HG02973 (cell line): Measurements from ENCODE around the gene SHISA4.
"Not testable (repeated sequence)": the region's sequence is repeated elsewhere in the genome, so short reads cannot be mapped to it uniquely, and the experiment has no call there.

ENCODE experiments used
- ATAC-seq: cut with Tn5 transposase; IDR thresholded peaks from one replicate; pipeline ENCODE4 v1.9.1; 2021; ENCODE audit warnings: moderate library complexity; ENCODE audit not compliant: unreplicated experiment

SHISA4 gene

GRCh38 chr1:201898240-201898894 is 9.7 kb downstream of the SHISA4 start:
- no peak for ATAC-seq

- ATAC-seq: no peak
Measured at GRCh38 chr1:201898992-201899391, 10.3 kb downstream of the SHISA4 start.

- no peak for ATAC-seq
Measured at GRCh38 chr1:201899683-201900429, 11.2 kb downstream of the SHISA4 start.

GRCh38 chr1:201900476-201900875 is 11.8 kb downstream of the SHISA4 start:
- ATAC-seq: no peak

- ATAC-seq: not testable (repeated sequence)
Measured at GRCh38 chr1:201901036-201901435, 12.3 kb downstream of the SHISA4 start.

- no peak for ATAC-seq
Measured at GRCh38 chr1:201902198-201902597, 13.5 kb downstream of the SHISA4 start.

GRCh38 chr1:201903135-201903534 is 14.4 kb downstream of the SHISA4 start:
- no peak for ATAC-seq

- no peak for ATAC-seq
Measured at GRCh38 chr1:201904579-201904978, 15.9 kb downstream of the SHISA4 start.

GRCh38 chr1:201905234-201905890 is 16.7 kb downstream of the SHISA4 start:
- no peak for ATAC-seq

- ATAC-seq: no peak
Measured at GRCh38 chr1:201906336-201906735, 17.6 kb downstream of the SHISA4 start.

- ATAC-seq: no peak
Measured at GRCh38 chr1:201907621-201908020, 18.9 kb downstream of the SHISA4 start.

GRCh38 chr1:201911826-201912571 is 23.3 kb downstream of the SHISA4 start:
- ATAC-seq: no peak

GRCh38 chr1:201912832-201913231 is 24.1 kb downstream of the SHISA4 start:
- ATAC-seq: no peak

- no peak for ATAC-seq
Measured at GRCh38 chr1:201914456-201915235, 25.9 kb downstream of the SHISA4 start.

GRCh38 chr1:201916649-201917249 is 28.1 kb downstream of the SHISA4 start:
- ATAC-seq: no peak

- no peak for ATAC-seq
Measured at GRCh38 chr1:201917362-201918033, 28.8 kb downstream of the SHISA4 start.

GRCh38 chr1:201918343-201918742 is 29.6 kb downstream of the SHISA4 start:
- no peak for ATAC-seq

GRCh38 chr1:201921952-201922558 is 33.4 kb downstream of the SHISA4 start:
- no peak for ATAC-seq

GRCh38 chr1:201925301-201925567 is 36.5 kb downstream of the SHISA4 start:
- ATAC-seq: no peak
